Skeletal muscle satellite cell (primary cell): ENCODE data around the gene CTIF.
A peak's percentile ranks its signal among the peaks of the same experiment; 100 is the strongest.

Experiments used
- H3K27me3 ChIP-seq: 2 replicates; pipeline ENCODE4 v1.7.0; 2013; ENCODE audit warnings: low read length; ENCODE audit not compliant: control insufficient read depth, insufficient read depth
- H3K36me3 ChIP-seq: 2 replicates; pipeline ENCODE4 v1.7.0; 2013; ENCODE audit warnings: mild to moderate bottlenecking, control low read depth, low read length; ENCODE audit not compliant: insufficient read depth
- H3K4me1 ChIP-seq: 2 replicates; pipeline ENCODE4 v1.7.0; 2013; ENCODE audit warnings: low read length; ENCODE audit not compliant: control insufficient read depth, insufficient read depth
- H3K4me2 ChIP-seq: 2 replicates; pipeline ENCODE4 v1.7.0; 2013; ENCODE audit warnings: mild to moderate bottlenecking, low read length
- H3K4me3 ChIP-seq: 2 replicates; pipeline ENCODE4 v1.7.0; 2013; ENCODE audit warnings: low read length
- H3K9ac ChIP-seq: 2 replicates; pipeline ENCODE4 v1.7.0; 2013; ENCODE audit warnings: mild to moderate bottlenecking, low read depth, low read length, moderate library complexity
- H3K9me3 ChIP-seq: replicated peaks from 2 replicates; pipeline ENCODE4 v1.7.0; 2013; ENCODE audit warnings: mild to moderate bottlenecking, control low read depth, low read length

The CTIF gene

DNA sequence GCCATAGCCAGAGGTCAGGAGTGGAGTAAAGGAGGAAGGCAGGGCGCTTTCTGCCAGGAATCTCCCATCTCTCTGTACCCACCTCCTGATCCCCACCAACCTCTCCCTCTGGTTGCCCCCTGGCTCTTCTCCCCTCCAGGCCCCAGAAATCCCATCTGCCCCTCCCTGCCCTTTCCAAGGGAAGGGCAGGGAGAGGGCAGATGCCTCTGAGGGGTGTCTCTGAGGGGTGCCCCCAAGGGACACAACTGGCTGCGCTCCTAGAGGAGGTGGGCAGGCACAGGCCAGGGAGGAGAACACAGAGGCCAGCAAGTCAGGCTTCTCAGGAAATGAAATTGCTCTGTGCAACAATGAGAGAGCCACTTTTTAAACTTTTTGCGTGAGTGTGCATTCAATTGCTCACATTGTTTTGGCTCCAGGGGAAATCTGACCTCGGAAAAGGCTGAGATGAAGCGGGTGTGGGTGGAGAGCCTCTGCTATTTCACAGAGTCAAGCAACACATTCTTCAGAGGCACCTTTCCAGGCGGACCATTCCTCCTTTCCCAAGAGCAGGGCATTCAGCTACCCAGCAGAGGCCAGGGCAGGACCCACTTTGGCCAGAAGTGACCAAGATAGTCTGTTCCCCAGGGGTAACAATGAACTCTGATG is 286.4 kb downstream of the CTIF start:
- Histone ChIP-seq H3K4me2 (peak overlapping the region; percentile 39), H3K9ac (no peak overlapping the region), H3K9me3 (peaks cover 4% of the 10 kb centered on the region), H3K4me1 (peaks cover 29% of the 10 kb centered on the region), H3K36me3 (peaks cover 42% of the 10 kb centered on the region), H3K27me3 (no peaks in the 10 kb centered on the region), H3K4me3 (no peak overlapping the region)

DNA sequence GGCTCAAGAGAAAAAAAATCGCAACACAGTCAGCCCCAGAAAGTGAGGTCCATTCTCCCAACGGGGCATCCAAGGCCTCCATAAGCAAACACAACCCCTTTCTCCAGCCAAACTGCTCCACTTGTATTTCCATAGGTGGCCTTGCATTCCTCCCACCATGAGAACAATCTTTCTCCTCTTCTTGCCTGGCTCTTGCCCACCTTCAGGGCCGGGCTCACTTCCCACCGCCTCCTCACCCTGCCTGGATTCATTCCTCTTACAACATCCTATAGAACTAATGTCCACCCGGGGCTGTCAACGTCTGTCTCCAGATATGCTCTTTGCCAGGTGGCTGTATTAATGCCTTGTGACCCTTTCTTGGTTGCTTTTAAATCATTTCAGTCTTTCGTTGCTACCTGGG is 287.4 kb downstream of the CTIF start:
- Histone ChIP-seq H3K4me3 (no peak overlapping the region), H3K27me3 (no peaks in the 10 kb centered on the region), H3K4me1 (peaks cover 29% of the 10 kb centered on the region), H3K9ac (no peak overlapping the region), H3K4me2 (no peak overlapping the region), H3K9me3 (peaks cover 4% of the 10 kb centered on the region), H3K36me3 (peaks cover 33% of the 10 kb centered on the region)

DNA sequence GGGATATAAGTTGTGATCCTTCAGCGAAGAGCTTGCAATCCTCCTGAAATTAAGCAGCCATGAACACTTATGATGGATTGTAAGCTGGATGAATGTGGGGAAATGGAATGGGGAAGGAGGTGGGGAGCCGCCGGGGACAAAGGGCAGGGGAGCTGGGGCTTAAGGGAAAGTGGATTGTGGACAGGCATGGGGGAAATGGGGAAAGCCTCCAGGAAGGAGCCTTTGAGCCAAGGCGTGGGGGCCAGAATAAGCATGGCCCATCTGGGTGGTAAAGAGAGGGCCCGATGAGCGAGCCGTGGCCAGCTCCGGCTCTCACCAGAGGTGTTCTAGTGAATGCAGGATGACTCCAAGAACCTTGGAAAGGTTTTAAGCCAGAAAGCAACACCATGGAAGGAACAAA is 288.0 kb downstream of the CTIF start:
- Histone ChIP-seq H3K9me3 (peaks cover 4% of the 10 kb centered on the region), H3K27me3 (no peaks in the 10 kb centered on the region), H3K36me3 (peaks cover 31% of the 10 kb centered on the region), H3K4me1 (peaks cover 31% of the 10 kb centered on the region), H3K4me3 (no peak overlapping the region), H3K4me2 (no peak overlapping the region), H3K9ac (no peak overlapping the region)

DNA sequence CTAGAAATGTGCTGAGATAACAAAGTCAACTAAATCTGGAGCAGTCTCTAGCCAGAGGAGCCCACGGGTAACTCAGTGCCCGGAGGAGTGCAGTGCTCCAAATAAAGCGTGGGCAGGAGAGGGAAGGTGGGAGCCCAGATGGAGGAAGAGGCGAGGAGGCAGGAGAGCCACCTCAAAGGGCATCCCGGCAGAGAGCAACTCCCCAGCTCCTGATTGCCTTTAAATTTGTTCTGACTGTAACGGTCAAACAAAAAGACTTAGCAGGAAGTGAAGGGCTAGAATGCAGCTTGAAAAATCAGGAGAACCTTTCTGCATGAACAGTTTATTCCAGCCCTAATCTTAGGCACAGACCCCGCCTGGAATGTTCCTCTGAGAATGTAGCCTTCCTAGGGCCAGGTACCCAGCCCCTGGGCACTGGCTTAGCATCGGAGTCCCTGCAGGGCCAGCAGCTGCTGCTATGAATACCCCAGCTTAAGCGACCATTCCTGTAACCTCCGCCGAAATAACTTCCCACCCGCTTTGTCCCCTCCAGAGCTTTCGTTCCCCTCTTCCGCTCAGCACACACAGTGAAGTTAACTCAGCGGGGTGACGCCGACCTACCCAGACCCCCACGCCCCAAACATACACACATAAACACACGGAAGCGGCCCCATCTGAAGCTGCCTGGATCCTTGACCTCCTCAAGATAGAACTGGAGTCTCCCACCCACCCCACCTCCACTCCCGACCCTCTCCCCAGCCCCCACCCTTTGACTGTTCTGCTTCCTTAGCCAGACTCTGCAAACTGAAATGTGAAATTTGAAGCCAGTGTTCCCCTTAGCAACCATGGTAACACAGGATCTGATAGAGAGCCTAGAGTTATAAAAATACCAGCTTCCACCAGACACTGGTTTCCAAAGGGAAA is 288.7 kb downstream of the CTIF start:
- H3K9ac ChIP-seq, result peak overlapping the region; percentile 68
- H3K36me3 ChIP-seq, result peaks cover 26% of the 10 kb centered on the region
- H3K4me3 ChIP-seq, result peak overlapping the region; percentile 31
- H3K4me1 ChIP-seq, result peaks cover 39% of the 10 kb centered on the region
- peak overlapping the region; percentile 65 for H3K4me2 ChIP-seq
- H3K9me3 ChIP-seq, result peaks cover 4% of the 10 kb centered on the region
- no peaks in the 10 kb centered on the region for H3K27me3 ChIP-seq

DNA sequence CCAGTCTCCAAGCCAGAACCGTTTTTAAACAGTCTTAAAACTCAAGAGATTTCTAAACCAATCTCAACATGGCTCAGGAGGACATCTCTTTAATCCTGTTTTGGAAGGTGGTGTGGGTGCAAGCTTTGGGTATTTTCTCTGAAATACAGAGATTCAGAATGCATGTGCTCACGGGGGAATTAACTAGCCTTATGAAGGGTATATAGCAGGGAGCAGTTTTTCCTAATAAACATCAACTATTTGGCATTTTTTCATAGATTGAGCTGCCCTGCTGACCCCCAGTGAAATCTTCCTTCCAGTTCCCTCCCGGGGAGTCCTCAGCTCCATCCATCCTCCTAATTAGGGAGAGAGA is 289.3 kb downstream of the CTIF start:
- Histone ChIP-seq H3K4me1 (peaks cover 45% of the 10 kb centered on the region), H3K4me3 (peak overlapping the region; percentile 7), H3K36me3 (peaks cover 20% of the 10 kb centered on the region), H3K9me3 (peaks cover 3% of the 10 kb centered on the region), H3K4me2 (peak overlapping the region; percentile 61), H3K9ac (peak overlapping the region; percentile 68), H3K27me3 (no peaks in the 10 kb centered on the region)

DNA sequence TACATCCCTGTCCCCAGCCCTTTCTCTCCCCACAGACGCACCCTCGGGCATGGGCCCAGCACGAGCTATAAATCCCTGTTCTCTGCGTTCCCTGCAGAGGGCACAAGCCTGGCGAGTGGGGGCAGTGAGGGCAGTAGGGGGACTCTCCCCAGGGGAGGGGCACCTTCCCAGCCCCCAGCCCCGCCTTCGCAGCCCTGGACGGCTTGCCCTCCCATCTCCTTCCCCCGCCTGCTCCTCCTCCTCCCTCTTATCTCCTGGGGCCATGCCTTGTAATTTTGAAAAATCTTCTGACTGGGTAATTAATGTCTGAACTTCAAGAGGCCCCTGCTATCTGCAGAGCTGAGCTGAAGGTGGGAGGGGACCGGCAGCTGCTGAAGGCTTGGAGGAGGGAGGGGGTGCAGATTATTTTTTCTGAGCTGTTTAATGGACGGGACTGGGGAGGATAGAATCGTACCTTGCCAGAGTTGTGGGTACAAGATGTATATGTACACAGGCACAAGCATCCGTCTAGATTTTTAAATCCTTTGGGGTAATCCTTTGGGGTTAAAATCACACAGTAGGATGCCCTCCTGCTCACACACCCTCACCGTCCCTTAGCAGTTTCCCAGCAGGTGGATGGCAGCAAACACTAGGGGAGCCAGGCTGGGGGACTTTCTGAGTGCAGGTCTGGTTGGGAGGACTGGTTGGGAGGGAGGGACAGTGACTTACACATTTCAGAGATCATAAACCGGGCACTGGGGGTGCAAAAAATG is 290.0 kb downstream of the CTIF start:
- Histone ChIP-seq H3K9ac (peak overlapping the region; percentile 68), H3K4me2 (peak overlapping the region; percentile 61), H3K36me3 (peaks cover 13% of the 10 kb centered on the region), H3K27me3 (no peaks in the 10 kb centered on the region), H3K4me3 (no peak overlapping the region), H3K9me3 (no peaks in the 10 kb centered on the region), H3K4me1 (peaks cover 52% of the 10 kb centered on the region)

DNA sequence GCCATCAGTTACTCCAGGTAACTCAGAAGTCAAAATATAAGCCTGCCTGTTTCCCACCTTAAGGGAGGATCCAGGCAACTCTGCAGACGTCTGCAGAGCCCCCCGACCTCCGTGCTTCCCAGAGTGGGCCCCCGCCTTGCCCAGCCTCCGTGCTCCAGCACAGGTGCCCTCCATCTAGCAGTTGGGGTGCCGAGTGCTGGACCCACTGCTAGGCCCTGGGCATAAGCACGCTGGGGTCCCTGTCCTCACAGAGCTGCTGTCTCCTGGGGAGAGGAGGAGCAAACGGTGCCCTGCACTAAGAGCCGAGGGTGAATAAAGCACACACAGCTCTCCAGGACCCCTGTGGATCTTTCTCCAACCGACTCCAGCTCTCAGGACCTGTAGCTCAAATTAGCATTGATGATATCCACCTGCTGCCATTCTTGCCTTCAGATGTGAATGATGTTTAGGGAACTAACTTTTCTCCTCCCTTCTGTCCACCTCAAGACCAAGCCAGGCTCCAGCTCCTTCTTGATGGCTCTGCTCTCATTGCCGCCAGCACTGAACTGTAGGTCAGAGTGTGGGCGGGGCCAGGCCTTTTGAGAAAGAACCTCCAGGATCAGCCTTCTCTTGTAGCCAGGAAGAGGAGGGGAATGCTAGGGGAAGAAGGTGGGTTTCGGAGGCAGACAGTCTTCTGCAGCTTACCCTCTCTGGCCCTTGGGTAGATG is 290.8 kb downstream of the CTIF start:
- H3K9me3 ChIP-seq, result no peaks in the 10 kb centered on the region
- H3K4me1 ChIP-seq, result peaks cover 59% of the 10 kb centered on the region
- peaks cover 12% of the 10 kb centered on the region for H3K36me3 ChIP-seq
- H3K9ac ChIP-seq, result no peak overlapping the region
- H3K4me3 ChIP-seq, result no peak overlapping the region
- no peak overlapping the region for H3K4me2 ChIP-seq
- no peaks in the 10 kb centered on the region for H3K27me3 ChIP-seq

DNA sequence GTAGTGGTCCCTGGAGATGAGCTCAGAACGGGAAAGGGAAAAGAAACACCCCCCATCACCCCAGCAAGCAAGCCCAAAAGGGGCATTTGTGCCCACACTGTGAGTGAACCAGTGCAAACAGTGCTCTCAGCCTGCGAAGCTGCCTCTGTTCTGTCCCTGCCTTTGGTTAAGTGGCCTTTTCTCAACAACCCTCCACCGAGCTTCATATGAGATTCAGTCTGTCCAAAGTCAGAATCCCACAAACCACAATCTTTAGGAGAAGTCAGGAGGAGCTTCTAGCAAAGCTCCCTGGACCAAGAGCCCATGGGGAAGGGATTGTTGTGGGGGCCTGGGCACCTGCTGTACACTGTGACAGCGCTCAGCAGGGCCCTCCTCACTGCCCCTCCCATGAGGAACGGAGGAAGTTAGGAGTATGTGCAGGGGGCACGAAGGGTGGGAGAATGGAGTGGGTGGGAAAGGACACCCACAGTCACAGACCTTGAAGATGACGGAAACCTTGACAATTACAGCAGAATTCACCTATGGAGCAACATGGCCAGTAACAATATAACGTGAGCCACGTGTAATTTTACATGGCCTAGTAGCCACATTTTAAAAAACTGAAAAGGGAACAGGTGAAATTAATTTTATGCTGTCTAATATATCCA is 292.4 kb downstream of the CTIF start:
- no peaks in the 10 kb centered on the region for H3K27me3 ChIP-seq
- peaks cover 8% of the 10 kb centered on the region for H3K36me3 ChIP-seq
- H3K4me1 ChIP-seq, result peaks cover 60% of the 10 kb centered on the region
- H3K4me2 ChIP-seq, result no peak overlapping the region
- no peak overlapping the region for H3K4me3 ChIP-seq
- no peaks in the 10 kb centered on the region for H3K9me3 ChIP-seq
- H3K9ac ChIP-seq, result no peak overlapping the region

GRCh38 chr18:48831802-48832201 is 293.0 kb downstream of the CTIF start:
- Histone ChIP-seq H3K27me3 (no peaks in the 10 kb centered on the region), H3K4me1 (peaks cover 60% of the 10 kb centered on the region), H3K4me3 (no peak overlapping the region), H3K36me3 (peaks cover 6% of the 10 kb centered on the region), H3K9me3 (no peaks in the 10 kb centered on the region), H3K4me2 (no peak overlapping the region), H3K9ac (no peak overlapping the region)

- H3K27me3 ChIP-seq, result no peaks in the 10 kb centered on the region
- no peaks in the 10 kb centered on the region for H3K9me3 ChIP-seq
- peaks cover 6% of the 10 kb centered on the region for H3K36me3 ChIP-seq
- peak overlapping the region; percentile 70 for H3K9ac ChIP-seq
- H3K4me2 ChIP-seq, result peak overlapping the region; percentile 73
- H3K4me1 ChIP-seq, result peaks cover 50% of the 10 kb centered on the region
- H3K4me3 ChIP-seq, result peak overlapping the region; percentile 58
These were observed 294.3 kb downstream of the CTIF start for GRCh38 chr18:48832938-48833700.
